ENCODE results near the gene FAM163B.

Gene FAM163B

GRCh38 chr9:133540698-133541025 is 68.5 kb downstream of the FAM163B start:
- DNase-seq: no peak

GRCh38 chr9:133539991-133540697 is 69.0 kb downstream of the FAM163B start:
- no peak for DNase-seq

GRCh38 chr9:133538851-133539833 is 70.0 kb downstream of the FAM163B start:
- no peak for DNase-seq

GRCh38 chr9:133538176-133538575 is 71.0 kb downstream of the FAM163B start:
- no peak for DNase-seq

- DNase-seq: no peak
Measured at GRCh38 chr9:133537257-133537656, 71.9 kb downstream of the FAM163B start.

GRCh38 chr9:133536536-133536935 is 72.7 kb downstream of the FAM163B start:
- DNase-seq: no peak

GRCh38 chr9:133536080-133536479 is 73.1 kb downstream of the FAM163B start:
- DNase-seq: no peak

GRCh38 chr9:133535306-133535877 is 73.8 kb downstream of the FAM163B start:
- no peak for DNase-seq

GRCh38 chr9:133534346-133535291 is 74.6 kb downstream of the FAM163B start, which contains the start of gene ADAMTSL2:
TSS of gene ADAMTSL2 (plus strand) at chr9:133534704. CDS start at chr9:133536713, 2,009 bp downstream.
- peak; percentile 35 for DNase-seq

- DNase-seq: no peak
Measured at GRCh38 chr9:133533857-133534256, 75.3 kb downstream of the FAM163B start.

GRCh38 chr9:133532937-133533668 is 76.1 kb downstream of the FAM163B start:
- peak; percentile 26 for DNase-seq

GRCh38 chr9:133531293-133531692 is 77.9 kb downstream of the FAM163B start:
- DNase-seq: no peak

- DNase-seq: no peak
Measured at GRCh38 chr9:133529874-133530273, 79.3 kb downstream of the FAM163B start.

GRCh38 chr9:133529457-133529856 is 79.7 kb downstream of the FAM163B start:
- no peak for DNase-seq

- DNase-seq: no peak
Measured at GRCh38 chr9:133528876-133529241, 80.3 kb downstream of the FAM163B start.

GRCh38 chr9:133528001-133528875 is 81.0 kb downstream of the FAM163B start:
- DNase-seq: no peak

- DNase-seq: no peak
Measured at GRCh38 chr9:133527444-133527920, 81.7 kb downstream of the FAM163B start.
